SKM-1 (cell line): ENCODE data around the gene RASSF4.
A peak's percentile ranks its signal among the peaks of the same experiment; 100 is the strongest.

Experiments
- DNase-seq: peaks from one replicate; lab custom pipeline; 2025; ENCODE audit not compliant: unreplicated experiment; lab: John Stamatoyannopoulos, UW

The RASSF4 gene

GRCh38 chr10:44959247-44960087, at the start of gene RASSF4:
Gene RASSF4 (plus strand): TSS chr10:44959802. CDS start chr10:44970203, 10,401 bp downstream.
- DNase-seq = peak; percentile 51

GRCh38 chr10:44909910-44910309, 49.7 kb upstream of the RASSF4 start:
- no peak for DNase-seq

GRCh38 chr10:44910602-44911001, 49.0 kb upstream of the RASSF4 start:
- DNase-seq = no peak

GRCh38 chr10:44911081-44911540, 48.5 kb upstream of the RASSF4 start, which contains the start of gene TMEM72:
Gene TMEM72 (plus strand): TSS chr10:44911337. CDS start chr10:44911513, 176 bp downstream.
- DNase-seq = no peak

- DNase-seq = no peak
Observed at GRCh38 chr10:44911951-44912350, 47.7 kb upstream of the RASSF4 start.

- peak; percentile 87 for DNase-seq
Observed at GRCh38 chr10:44913350-44914081, 46.1 kb upstream of the RASSF4 start.

GRCh38 chr10:44914891-44915290, 44.7 kb upstream of the RASSF4 start:
- DNase-seq = no peak

- no peak for DNase-seq
Observed at GRCh38 chr10:44916429-44916828, 43.2 kb upstream of the RASSF4 start.

GRCh38 chr10:44917848-44918247, 41.8 kb upstream of the RASSF4 start:
- DNase-seq = no peak

- DNase-seq = no peak
Observed at GRCh38 chr10:44920252-44920651, 39.4 kb upstream of the RASSF4 start.

GRCh38 chr10:44921061-44921460, 38.5 kb upstream of the RASSF4 start:
- DNase-seq = no peak

- no peak for DNase-seq
Observed at GRCh38 chr10:44921506-44921905, 38.1 kb upstream of the RASSF4 start.

- no peak for DNase-seq
Observed at GRCh38 chr10:44922021-44922420, 37.6 kb upstream of the RASSF4 start.

- no peak for DNase-seq
Observed at GRCh38 chr10:44922796-44923545, 36.6 kb upstream of the RASSF4 start.

GRCh38 chr10:44923611-44924010, 36.0 kb upstream of the RASSF4 start:
- no peak for DNase-seq

GRCh38 chr10:44924261-44925040, 35.2 kb upstream of the RASSF4 start:
- DNase-seq = no peak

GRCh38 chr10:44925224-44925623, 34.4 kb upstream of the RASSF4 start:
- DNase-seq = no peak

GRCh38 chr10:44925811-44926750, 33.5 kb upstream of the RASSF4 start:
- DNase-seq = no peak

- no peak for DNase-seq
Observed at GRCh38 chr10:44926751-44927351, 32.8 kb upstream of the RASSF4 start.
